Upper lobe of left lung (tissue), 4 donors: ENCODE results near the gene ACADM.

Experiments
- CTCF ChIP-seq, 6 experiments: fragments of 450-650 bp in 4 of 6; fragments of 200-600 bp in 2 of 6; sonication (generic) in 2 of 6; IDR thresholded peaks; one replicate each; pipeline ENCODE4 v1.5.1; 2016 to 2019; ENCODE audit warnings: antibody characterized with exemption in 6 of 6
- EP300 ChIP-seq, 4 donors: sonication (generic); formaldehyde crosslinking; IDR thresholded peaks; one replicate each; pipeline ENCODE4 v1.5.1; 2017; ENCODE audit warnings: antibody characterized with exemption in 4 of 4, control low read depth in 2 of 4
- POLR2A ChIP-seq, 4 donors: fragments of 450-650 bp; IDR thresholded peaks; one replicate each; pipeline ENCODE4 v1.5.1; 2016 to 2017; ENCODE audit warnings: antibody characterized with exemption in 4 of 4, mild to moderate bottlenecking in 2 of 4

- no peak for TF ChIP-seq POLR2A (IDR thresholded peaks at IDR 0.05)
- TF ChIP-seq EP300 (IDR thresholded peaks at IDR 0.05): no peak
- no peak for TF ChIP-seq CTCF (IDR thresholded peaks at IDR 0.05)
Measured at GRCh38 chr1:75696000-75696399, 28.5 kb upstream of the ACADM start.
